ENCODE results near the gene ZFYVE19. TPM values are rescaled to one million over a fixed set of nuclear protein-coding genes. Genes with fewer than 3 reads are reported as not detected.

ZFYVE19 gene
- total RNA-seq, 1 donor from 2014 or later = 25.2 TPM

GRCh38 chr15:40847223-40847961 is 40.5 kb downstream of the ZFYVE19 start:
- intact Hi-C loops (cut with micrococcal nuclease) = loop anchor here (5.0 kb wide), 1 partner anchor 105 kb away; the partner anchor contains the start of gene CHAC1
- POLR2A ChIA-PET = interaction anchor here (0.6 kb wide), 1 partner anchor 35 kb away, joined by 4 read pairs; no protein-coding TSS in a partner anchor
- DNase-seq = no peak

GRCh38 chr15:40850576-40851112 is 43.8 kb downstream of the ZFYVE19 start:
- Mint-ChIP-seq H3K9me3 (no peaks in the 10 kb centered on the region), H3K27ac (no peak overlapping the region), H3K4me1 (peaks cover 26% of the 10 kb centered on the region), H3K36me3 (ENCODE audit: low read depth) (peaks cover 19% of the 10 kb centered on the region), H3K27me3 (no peaks in the 10 kb centered on the region), H3K4me3 (no peak overlapping the region)
- CTCF ChIA-PET = interaction anchor here (1.3 kb wide), 1 partner anchor 8 kb away, joined by 4 read pairs; no protein-coding TSS in a partner anchor
- POLR2A ChIA-PET = no interaction called here
- no peak for TF ChIP-seq CTCF (IDR thresholded peaks at IDR 0.05)
- intact Hi-C loops (cut with micrococcal nuclease) = no loop called here
- ATAC-seq (ENCODE audit: low read depth) = no peak
- DNase-seq = no peak

More at GRCh38 chr15:40847223-40847961, 40.5 kb downstream of the ZFYVE19 start:
- Mint-ChIP-seq H3K27me3 (no peaks in the 10 kb centered on the region), H3K27ac (peak overlapping the region; percentile 64), H3K9me3 (no peaks in the 10 kb centered on the region), H3K4me1 (peaks cover 39% of the 10 kb centered on the region), H3K4me3 (peak overlapping the region; percentile 38), H3K36me3 (ENCODE audit: low read depth) (peaks cover 6% of the 10 kb centered on the region)
- no peak for TF ChIP-seq CTCF (IDR thresholded peaks at IDR 0.05)
- CTCF ChIA-PET = interaction anchor here (1.7 kb wide), 2 partner anchors 10 to 11 kb away, joined by 4 to 7 read pairs; no protein-coding TSS in a partner anchor
- peak; percentile 53 for ATAC-seq (ENCODE audit: low read depth)

- intact Hi-C loops (cut with micrococcal nuclease) = no loop called here
- H3K27me3 Mint-ChIP-seq = no peaks in the 10 kb centered on the region
- no peak overlapping the region for H3K4me3 Mint-ChIP-seq
- DNase-seq (no peak), ATAC-seq (ENCODE audit: low read depth) (no peak)
- ChIA-PET CTCF (no interaction called here), POLR2A (no interaction called here)
- H3K27ac Mint-ChIP-seq = no peak overlapping the region
- no peak for TF ChIP-seq CTCF (IDR thresholded peaks at IDR 0.05)
- peaks cover 22% of the 10 kb centered on the region for H3K36me3 Mint-ChIP-seq (ENCODE audit: low read depth)
- peaks cover 7% of the 10 kb centered on the region for H3K4me1 Mint-ChIP-seq
- no peaks in the 10 kb centered on the region for H3K9me3 Mint-ChIP-seq
These were observed 45.6 kb downstream of the ZFYVE19 start for GRCh38 chr15:40852529-40852928.

- H3K4me3 Mint-ChIP-seq = no peak overlapping the region
- H3K27me3 Mint-ChIP-seq = no peaks in the 10 kb centered on the region
- H3K9me3 Mint-ChIP-seq = no peaks in the 10 kb centered on the region
- peaks cover 22% of the 10 kb centered on the region for H3K36me3 Mint-ChIP-seq (ENCODE audit: low read depth)
- TF ChIP-seq CTCF (IDR thresholded peaks at IDR 0.05) = no peak
- ChIA-PET CTCF (no interaction called here), POLR2A (no interaction called here)
- intact Hi-C loops (cut with micrococcal nuclease) = no loop called here
- no peak for ATAC-seq (ENCODE audit: low read depth)
- H3K27ac Mint-ChIP-seq = no peak overlapping the region
- no peak for DNase-seq
- peaks cover 2% of the 10 kb centered on the region for H3K4me1 Mint-ChIP-seq
These were observed 46.5 kb downstream of the ZFYVE19 start for GRCh38 chr15:40853241-40853890.

GRCh38 chr15:40854161-40854560 is 47.3 kb downstream of the ZFYVE19 start:
- Mint-ChIP-seq H3K36me3 (ENCODE audit: low read depth) (peaks cover 22% of the 10 kb centered on the region), H3K9me3 (no peaks in the 10 kb centered on the region), H3K4me3 (no peak overlapping the region), H3K27me3 (no peaks in the 10 kb centered on the region), H3K27ac (no peak overlapping the region), H3K4me1 (peaks cover 6% of the 10 kb centered on the region)
- intact Hi-C loops (cut with micrococcal nuclease) = no loop called here
- ChIA-PET POLR2A (interaction anchor here (1.4 kb wide), 1 partner anchor 40 kb away, joined by 3 read pairs; the partner anchor contains the start of gene VPS18), CTCF (interaction anchor here (5.7 kb wide), 1 partner anchor 37 kb away, joined by 139 read pairs; no protein-coding TSS in a partner anchor)
- ATAC-seq (ENCODE audit: low read depth) = no peak
- no peak for TF ChIP-seq CTCF (IDR thresholded peaks at IDR 0.05)
- DNase-seq = no peak
